D721Med (cell line): Measurements from ENCODE around the gene TAF4.

Experiments
- DNase-seq: peaks from one replicate; pipeline ENCODE4 v3.0.0; 2011; ENCODE audit warnings: low spot score; ENCODE audit not compliant: insufficient read length
- FAIRE-seq: peaks from 2 replicates; lab custom pipeline; 2011; peaks lifted over from hg19 to GRCh38; lab: Jason Lieb, UNC
- TF ChIP-seq, protein P1 (sequence below): IDR thresholded peaks from 2 replicates; pipeline ENCODE4 v1.5.1; 2012; ENCODE audit warnings: mild to moderate bottlenecking, control low read depth; ENCODE audit not compliant: insufficient read depth; ENCODE audit errors: missing control alignments

The TAF4 gene

DNA sequence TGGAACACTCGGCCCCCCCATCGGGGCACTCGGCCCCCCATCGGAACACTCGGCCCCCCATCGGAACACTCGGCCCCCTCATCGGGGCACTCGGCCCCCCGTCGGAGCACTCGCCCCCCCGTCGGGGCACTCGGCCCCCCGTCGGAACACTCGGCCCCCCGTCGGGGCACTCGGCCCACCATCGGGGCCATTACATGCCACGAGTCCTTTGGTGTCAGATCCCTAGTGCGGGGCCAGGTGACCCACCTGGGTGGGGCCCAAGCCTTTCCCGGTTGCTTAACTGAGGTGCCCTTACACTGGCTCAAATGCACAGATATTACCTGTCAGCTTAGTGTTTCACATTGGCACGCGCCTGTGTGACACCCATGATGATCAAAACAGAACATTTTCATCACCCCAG, 95.9 kb downstream of the TAF4 start:
- TF ChIP-seq, protein P1, sequence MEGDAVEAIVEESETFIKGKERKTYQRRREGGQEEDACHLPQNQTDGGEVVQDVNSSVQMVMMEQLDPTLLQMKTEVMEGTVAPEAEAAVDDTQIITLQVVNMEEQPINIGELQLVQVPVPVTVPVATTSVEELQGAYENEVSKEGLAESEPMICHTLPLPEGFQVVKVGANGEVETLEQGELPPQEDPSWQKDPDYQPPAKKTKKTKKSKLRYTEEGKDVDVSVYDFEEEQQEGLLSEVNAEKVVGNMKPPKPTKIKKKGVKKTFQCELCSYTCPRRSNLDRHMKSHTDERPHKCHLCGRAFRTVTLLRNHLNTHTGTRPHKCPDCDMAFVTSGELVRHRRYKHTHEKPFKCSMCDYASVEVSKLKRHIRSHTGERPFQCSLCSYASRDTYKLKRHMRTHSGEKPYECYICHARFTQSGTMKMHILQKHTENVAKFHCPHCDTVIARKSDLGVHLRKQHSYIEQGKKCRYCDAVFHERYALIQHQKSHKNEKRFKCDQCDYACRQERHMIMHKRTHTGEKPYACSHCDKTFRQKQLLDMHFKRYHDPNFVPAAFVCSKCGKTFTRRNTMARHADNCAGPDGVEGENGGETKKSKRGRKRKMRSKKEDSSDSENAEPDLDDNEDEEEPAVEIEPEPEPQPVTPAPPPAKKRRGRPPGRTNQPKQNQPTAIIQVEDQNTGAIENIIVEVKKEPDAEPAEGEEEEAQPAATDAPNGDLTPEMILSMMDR: no peak
- DNase-seq: no peak
- FAIRE-seq: no peak

DNA sequence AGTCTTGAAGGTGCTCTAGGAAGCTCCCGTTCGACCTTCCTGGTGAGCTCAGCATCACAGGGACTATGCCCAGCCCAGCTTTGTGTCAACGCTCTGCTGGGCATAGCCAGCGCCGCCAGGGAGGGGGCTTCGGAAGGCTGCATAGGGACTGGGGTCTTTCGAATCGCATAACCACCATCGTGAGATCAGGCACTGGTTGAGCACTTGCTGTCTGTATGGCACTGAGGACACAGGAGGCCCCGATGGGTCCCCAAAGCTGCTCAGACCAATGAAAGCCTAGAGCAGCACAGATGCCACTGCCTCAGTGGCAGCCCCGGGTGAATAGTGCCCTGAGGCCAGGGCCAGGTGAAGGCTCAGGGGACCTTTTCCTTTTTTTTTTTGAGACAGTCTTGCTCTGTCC, 96.7 kb downstream of the TAF4 start:
- TF ChIP-seq, protein P1: no peak
- DNase-seq: no peak
- no peak for FAIRE-seq

DNA sequence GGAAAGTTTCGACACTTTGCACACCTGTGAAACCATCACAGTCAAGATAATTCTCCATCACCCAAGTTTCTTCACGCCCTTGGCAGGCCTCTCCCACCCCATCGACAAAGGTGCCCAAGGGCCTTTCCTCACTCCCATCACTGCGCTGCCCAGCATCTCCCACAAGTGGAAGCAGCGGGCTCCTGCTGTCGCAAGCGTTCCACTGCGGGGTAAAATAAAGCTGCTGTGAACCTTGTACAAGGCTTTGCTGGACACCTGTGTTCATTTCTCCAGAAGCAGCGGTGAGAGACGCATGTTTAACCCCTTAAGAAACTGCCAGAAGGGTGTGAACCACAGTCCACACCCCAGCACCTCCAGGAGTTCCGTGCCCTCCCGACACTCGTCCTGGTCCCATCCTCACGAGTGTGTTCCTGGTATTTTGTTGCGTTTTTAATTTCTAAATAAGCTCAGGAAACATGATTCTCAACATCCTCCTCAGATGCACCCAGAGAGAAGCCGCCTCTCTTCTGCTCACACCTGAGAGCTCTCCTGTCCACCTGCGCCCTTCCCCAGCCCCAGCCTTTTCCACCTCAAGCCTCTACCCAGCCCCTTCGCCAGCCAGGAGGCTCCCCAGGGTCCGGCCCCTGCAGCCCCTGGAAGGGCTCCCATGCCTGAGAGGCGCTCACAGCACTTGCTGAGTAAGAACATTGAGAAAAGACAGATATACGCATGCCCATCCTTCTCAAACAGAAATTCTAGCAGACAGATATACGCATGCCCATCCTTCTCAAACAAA, 97.5 kb downstream of the TAF4 start:
- DNase-seq: no peak
- TF ChIP-seq, protein P1: no peak
- FAIRE-seq: no peak

DNA sequence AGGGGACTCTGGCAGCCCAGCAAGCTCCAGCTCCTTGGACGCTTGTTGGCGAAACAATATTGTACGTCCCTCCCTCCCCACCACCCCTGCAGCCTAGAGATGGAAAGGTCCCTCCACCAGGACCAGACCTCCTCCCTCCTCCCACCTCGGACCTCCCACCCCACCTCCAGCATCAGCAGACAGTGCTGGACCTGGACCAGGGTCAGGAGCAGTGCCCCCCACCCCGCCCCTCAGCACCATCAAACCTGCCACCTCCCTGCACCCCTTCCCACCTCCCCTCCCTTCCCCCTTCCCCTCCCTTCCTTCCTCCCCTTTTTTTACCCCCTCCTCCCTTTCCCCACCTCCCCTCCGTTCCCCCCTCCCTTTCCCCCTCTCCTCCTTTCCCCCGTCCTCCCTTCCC, 98.4 kb downstream of the TAF4 start:
- no peak for DNase-seq
- TF ChIP-seq, protein P1: no peak
- FAIRE-seq: no peak

DNA sequence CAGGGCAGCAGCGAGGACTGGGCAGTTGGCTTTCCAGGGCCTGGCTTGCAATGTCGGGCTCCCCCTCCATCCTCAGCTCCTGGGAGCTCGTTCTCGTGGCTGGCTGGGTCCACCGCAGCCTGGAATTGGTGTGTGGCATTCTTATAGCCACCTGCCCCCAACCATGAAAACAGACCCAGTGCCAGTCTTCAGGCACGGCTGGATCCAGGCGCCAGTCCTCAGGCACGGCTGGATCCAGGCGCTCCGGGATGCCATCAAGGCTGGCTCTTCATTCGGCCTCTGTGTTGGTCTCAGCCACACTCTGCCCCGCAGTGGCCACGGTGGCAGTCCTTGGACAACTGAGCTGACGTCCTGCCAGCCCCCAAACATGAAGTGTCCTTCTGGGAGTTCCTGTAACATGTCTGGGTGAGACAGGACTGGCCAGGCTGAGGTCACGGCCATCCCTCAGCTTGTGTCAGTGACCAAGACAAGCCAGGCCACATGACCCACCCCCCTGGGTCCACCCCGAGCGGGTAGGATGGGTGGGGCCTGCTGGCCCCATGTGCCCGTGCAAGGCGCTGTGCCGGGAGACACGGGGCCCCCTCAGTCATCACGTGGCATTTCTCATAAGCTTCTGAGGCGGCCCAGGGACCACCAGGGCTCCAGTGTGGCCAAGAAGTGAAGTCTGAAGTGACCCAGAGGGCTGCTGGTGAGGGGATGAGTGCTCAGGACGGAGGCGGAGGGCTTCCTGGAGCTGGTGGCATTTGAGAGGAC, 99.0 kb downstream of the TAF4 start:
- TF ChIP-seq, protein P1: no peak
- no peak for DNase-seq
- FAIRE-seq: no peak

DNA sequence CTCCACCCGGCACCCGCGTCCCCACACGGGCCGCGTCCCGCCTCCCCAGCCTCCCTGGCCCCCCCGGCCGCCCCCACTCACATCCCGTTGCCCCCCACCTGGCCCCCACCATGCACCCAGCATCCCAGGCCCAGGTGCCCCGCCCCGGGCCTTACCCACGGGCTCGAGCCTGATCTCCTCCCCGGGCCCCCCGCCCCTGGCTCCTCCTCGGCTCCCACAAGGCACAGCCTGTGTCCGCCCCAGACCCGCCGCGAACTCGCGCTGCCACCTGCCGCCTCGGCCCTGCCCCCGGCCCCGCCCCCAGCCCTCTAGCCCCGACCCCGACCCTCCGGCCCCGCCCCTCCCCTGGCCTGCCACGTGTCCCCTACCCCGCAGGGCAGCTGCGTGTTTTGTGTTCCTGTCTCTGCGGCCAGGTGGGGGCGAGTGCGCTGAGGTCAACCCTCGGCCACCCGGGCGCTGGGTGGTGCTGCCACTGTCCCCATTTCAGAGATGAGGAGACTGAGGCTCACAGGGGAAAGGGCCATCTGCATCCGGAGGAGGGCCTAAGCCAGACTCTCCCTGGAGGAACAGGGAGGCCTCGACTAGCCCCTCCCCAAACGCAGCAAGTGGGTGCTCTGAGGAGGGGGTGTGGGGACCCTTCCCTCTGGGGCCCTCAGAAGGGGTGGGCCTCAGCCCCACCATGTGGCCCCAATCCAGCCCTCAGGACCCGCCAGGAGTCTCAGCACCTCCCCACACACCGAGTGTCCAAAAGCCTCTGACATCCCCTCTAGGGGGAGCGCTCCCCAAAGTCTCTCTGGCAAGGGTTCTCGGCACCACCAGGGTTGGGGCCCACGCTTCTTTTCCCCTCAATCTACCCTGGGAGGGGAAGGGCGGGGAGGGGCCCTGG, 99.8 kb downstream of the TAF4 start:
- TF ChIP-seq, protein P1: no peak
- FAIRE-seq (no peak), DNase-seq (no peak)
